ENCODE data around the gene PLCG1. TPM values are rescaled to one million over a fixed set of nuclear protein-coding genes. Genes with fewer than 3 reads are reported as not detected.
A peak's percentile ranks its signal among the peaks of the same experiment; 100 is the strongest.

The PLCG1 gene
- total RNA-seq, 1 donor from 2014 or later = 104 TPM

GRCh38 chr20:41214666-41215065, 77.3 kb downstream of the PLCG1 start:
- no peak for DNase-seq

GRCh38 chr20:41217422-41217821, 80.1 kb downstream of the PLCG1 start:
- no peak for DNase-seq

- no peak for DNase-seq
These were observed 81.1 kb downstream of the PLCG1 start for GRCh38 chr20:41218466-41218865.

- no peak for DNase-seq
These were observed 82.5 kb downstream of the PLCG1 start for GRCh38 chr20:41219824-41220223.

GRCh38 chr20:41221614-41222218, 84.4 kb downstream of the PLCG1 start:
- DNase-seq = no peak

- DNase-seq = peak; percentile 31
These were observed 85.0 kb downstream of the PLCG1 start for GRCh38 chr20:41222296-41222695.

- DNase-seq = peak; percentile 48
These were observed 85.4 kb downstream of the PLCG1 start for GRCh38 chr20:41222703-41223102.

- DNase-seq = no peak
These were observed 85.8 kb downstream of the PLCG1 start for GRCh38 chr20:41223112-41223511.

- DNase-seq = no peak
These were observed 86.9 kb downstream of the PLCG1 start for GRCh38 chr20:41224281-41224680.

GRCh38 chr20:41225091-41225490, 87.7 kb downstream of the PLCG1 start:
- no peak for DNase-seq

GRCh38 chr20:41226426-41226825, 89.1 kb downstream of the PLCG1 start:
- DNase-seq = no peak

Small RNA genes within 50 kb of the gene (small RNA-seq; reads per million reads assigned to genes)
- not detected for gene AL022394.1 (ENCODE audit: low replicate concordance)
- gene MIR6871 (ENCODE audit: low replicate concordance) = not detected

Other genes with a start within 250 kb of the PLCG1 start
- gene TOP1, start 108.7 kb upstream of the PLCG1 start, total RNA-seq = 33.6 TPM
- gene ZHX3, start 180.2 kb downstream of the PLCG1 start, total RNA-seq = 18.1 TPM
- 11.0 TPM for gene LPIN3, start 203.3 kb downstream of the PLCG1 start, total RNA-seq
- gene EMILIN3, start 229.3 kb downstream of the PLCG1 start, total RNA-seq = 68.9 TPM

Measured in tongue (tissue), 3 donors.